Measurements from ENCODE around the gene LAYN. TPM values are rescaled to one million over a fixed set of nuclear protein-coding genes. Genes with fewer than 3 reads are reported as not detected.

LAYN gene
- polyA plus RNA-seq, 1 of the 3 experiments (the other 2 are of a cell fraction): 366 TPM

DNA sequence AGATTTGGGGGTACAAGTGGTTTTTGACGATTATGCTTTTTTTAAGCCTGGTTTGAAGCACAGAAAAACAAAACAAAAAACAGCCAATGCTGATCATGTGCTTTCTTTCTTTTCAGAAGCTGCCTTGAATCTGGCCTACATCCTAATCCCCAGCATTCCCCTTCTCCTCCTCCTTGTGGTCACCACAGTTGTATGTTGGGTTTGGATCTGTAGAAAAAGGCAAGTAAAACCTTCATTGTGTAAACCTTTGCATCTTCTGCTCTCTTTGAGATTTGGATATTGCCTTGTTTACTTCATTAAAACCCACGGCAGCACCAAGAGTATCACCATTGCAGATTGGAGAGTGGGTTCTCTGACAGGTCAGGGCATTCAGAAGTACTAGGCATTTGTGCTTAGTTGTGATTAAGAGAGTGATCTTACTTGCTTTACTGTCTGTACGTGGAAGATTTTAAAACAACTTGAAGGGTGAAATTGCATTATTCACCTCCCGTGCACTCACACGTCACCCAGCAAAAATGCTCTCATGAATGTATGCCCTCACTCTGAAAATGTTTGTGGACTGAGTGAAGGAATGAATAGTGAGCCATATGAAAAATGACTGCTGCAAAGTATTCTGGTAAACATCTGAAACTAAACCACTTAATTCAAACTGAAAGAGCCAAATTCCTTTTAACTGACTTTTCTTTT lies 17.0 kb downstream of the LAYN start (continued):
- TF ChIP-seq CHD2 (IDR thresholded peaks at IDR 0.05; ENCODE audit: low read length, partially characterized antibody): no peak
- no peak for TF ChIP-seq FOXJ3 (CRISPR knock-in tag; IDR thresholded peaks at IDR 0.05)
- no peak for TF ChIP-seq GATA2 (CRISPR knock-in tag; IDR thresholded peaks at IDR 0.05)
- TF ChIP-seq MAX (IDR thresholded peaks at IDR 0.05; ENCODE audit: low read depth): peak; percentile 79

DNA sequence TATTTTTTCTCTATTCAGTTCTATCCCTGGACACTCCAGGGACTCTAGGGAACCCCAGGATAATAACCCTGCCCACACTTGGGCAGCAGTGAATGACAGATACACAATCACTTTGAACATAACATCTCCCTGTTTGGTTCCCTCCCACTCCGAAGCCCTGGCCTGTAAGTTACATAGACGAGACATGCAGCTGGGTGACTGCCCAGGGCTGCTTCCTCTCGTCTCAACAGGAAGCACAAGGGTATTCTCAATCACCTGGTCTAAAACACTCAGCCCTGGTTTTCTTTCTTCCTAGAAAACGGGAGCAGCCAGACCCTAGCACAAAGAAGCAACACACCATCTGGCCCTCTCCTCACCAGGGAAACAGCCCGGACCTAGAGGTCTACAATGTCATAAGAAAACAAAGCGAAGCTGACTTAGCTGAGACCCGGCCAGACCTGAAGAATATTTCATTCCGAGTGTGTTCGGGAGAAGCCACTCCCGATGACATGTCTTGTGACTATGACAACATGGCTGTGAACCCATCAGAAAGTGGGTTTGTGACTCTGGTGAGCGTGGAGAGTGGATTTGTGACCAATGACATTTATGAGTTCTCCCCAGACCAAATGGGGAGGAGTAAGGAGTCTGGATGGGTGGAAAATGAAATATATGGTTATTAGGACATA lies 19.4 kb downstream of the LAYN start:
- Histone ChIP-seq H3K9ac (peak overlapping the region; percentile 34; the same call in 1 of the 2 replicates), H3K4me3 (ENCODE audit: low read depth in 2 of 2, low read length in 1 of 2) (no peak overlapping the region), H3F3A (replicated peaks; ENCODE audit: insufficient read depth) (peaks cover 89% of the 10 kb centered on the region), H3K4me2 (no peak overlapping the region; the same call in 1 of the 2 replicates), H3K9me2 (no peaks in the 10 kb centered on the region), H4K20me1 (ENCODE audit: insufficient read depth) (no peaks in the 10 kb centered on the region), H3K4me1 (ENCODE audit: control insufficient read depth in 1 of 2, insufficient read depth in 2 of 2, low read depth in 1 of 2, low read length in 1 of 2) (peaks cover 16 to 53% of the 10 kb centered on the region in 2 experiments), H3K27me3 (ENCODE audit: insufficient read depth) (no peaks in the 10 kb centered on the region), H3K27ac (ENCODE audit: low read depth in 2 of 2, low read length in 1 of 2) (peak overlapping the region; percentile 76 to 97), H2AFZ (ENCODE audit: low read depth) (no peak overlapping the region), H3K36me3 (replicated peaks in 1 of 2; ENCODE audit: control insufficient read depth in 1 of 2, insufficient read depth in 2 of 2, low read length in 1 of 2) (peaks cover 40 to 69% of the 10 kb centered on the region in 2 experiments), H3K9me3 (no peaks in the 10 kb centered on the region), H3K79me2 (ENCODE audit: insufficient read depth) (peaks cover 14% of the 10 kb centered on the region; the same call in 1 of the 2 replicates)
- DNase-seq: no peak
- POLR2A ChIA-PET: no interaction called here
- WGBS (ENCODE audit: low lambda C conversion rate): 78% methylated on average over 9 of the region's 11 CpGs
- CTCF ChIA-PET: interaction anchor here (1.4 to 1.6 kb wide), 4 partner anchors 19 to 282 kb away, joined by 4 to 7 read pairs (median 5); partner anchors contain the start of gene LAYN
- TF ChIP-seq TCF12 (IDR thresholded peaks at IDR 0.05) (0 out of 2 replicates have a peak, but pooled peaks have one; percentile 14), FOXM1 (IDR thresholded peaks at IDR 0.05; ENCODE audit: low read depth) (no peak)

- Histone ChIP-seq H3K9me2 (no peaks in the 10 kb centered on the region), H3K4me2 (no peak overlapping the region), H3K4me3 (ENCODE audit: low read depth in 2 of 2, low read length in 1 of 2) (no peak overlapping the region), H3K9me3 (no peaks in the 10 kb centered on the region), H2AFZ (ENCODE audit: low read depth) (no peak overlapping the region), H3K36me3 (replicated peaks in 1 of 2; ENCODE audit: control insufficient read depth in 1 of 2, insufficient read depth in 2 of 2, low read length in 1 of 2) (peaks cover 31 to 60% of the 10 kb centered on the region in 2 experiments), H3K4me1 (ENCODE audit: control insufficient read depth in 1 of 2, insufficient read depth in 2 of 2, low read depth in 1 of 2, low read length in 1 of 2) (peaks cover 16 to 48% of the 10 kb centered on the region in 2 experiments), H3F3A (replicated peaks; ENCODE audit: insufficient read depth) (peaks cover 88% of the 10 kb centered on the region), H3K27me3 (ENCODE audit: insufficient read depth) (no peaks in the 10 kb centered on the region), H3K79me2 (ENCODE audit: insufficient read depth) (peaks cover 14% of the 10 kb centered on the region; the same call in 1 of the 2 replicates), H3K27ac (ENCODE audit: low read depth in 2 of 2, low read length in 1 of 2) (peak overlapping the region; percentile 76 to 97), H3K9ac (peak overlapping the region; percentile 41; the same call in 1 of the 2 replicates), H4K20me1 (ENCODE audit: insufficient read depth) (no peaks in the 10 kb centered on the region)
- CTCF ChIA-PET: interaction anchor here (1.0 to 2.2 kb wide), 6 partner anchors 18 to 281 kb away, joined by 4 to 8 read pairs (median 5); partner anchors contain the start of gene LAYN
- POLR2A ChIA-PET: no interaction called here
- 85% methylated on average over 3 of the region's 3 CpGs for WGBS (ENCODE audit: low lambda C conversion rate)
- TF ChIP-seq RCOR1 (IDR thresholded peaks at IDR 0.05; ENCODE audit: low read length): no peak
- no peak for TF ChIP-seq SMC3 (IDR thresholded peaks at IDR 0.05; ENCODE audit: low read depth, low read length)
- no peak for TF ChIP-seq PBX3 (IDR thresholded peaks at IDR 0.05)
- TF ChIP-seq MAX (IDR thresholded peaks at IDR 0.05; ENCODE audit: low read depth): no peak
- no peak for TF ChIP-seq MXI1 (IDR thresholded peaks at IDR 0.05; ENCODE audit: low read depth, low read length)
- TF ChIP-seq ELF1 (IDR thresholded peaks at IDR 0.05): no peak
- TF ChIP-seq FOXJ3 (CRISPR knock-in tag; IDR thresholded peaks at IDR 0.05): no peak
- no peak for TF ChIP-seq ZBTB33 (IDR thresholded peaks at IDR 0.05; ENCODE audit: borderline replicate concordance, low read depth)
- TF ChIP-seq SIN3A (IDR thresholded peaks at IDR 0.05; ENCODE audit: borderline replicate concordance, low read depth, low read length): no peak
- TF ChIP-seq REST (IDR thresholded peaks at IDR 0.05; ENCODE audit: low read depth, low read length): no peak
- TF ChIP-seq FOXM1 (IDR thresholded peaks at IDR 0.05; ENCODE audit: low read depth): no peak
- DNase-seq: no peak
Measured at GRCh38 chr11:111560800-111561199, 20.3 kb downstream of the LAYN start.
